ENCODE data around the gene SLC66A2. TPM values are rescaled to one million over a fixed set of nuclear protein-coding genes. Genes with fewer than 3 reads are reported as not detected.
A peak's percentile ranks its signal among the peaks of the same experiment; 100 is the strongest.

SLC66A2 gene
- total and polyA plus RNA-seq, 9 donors = 2.1 to 31.1 (median 27.0) TPM

DNA sequence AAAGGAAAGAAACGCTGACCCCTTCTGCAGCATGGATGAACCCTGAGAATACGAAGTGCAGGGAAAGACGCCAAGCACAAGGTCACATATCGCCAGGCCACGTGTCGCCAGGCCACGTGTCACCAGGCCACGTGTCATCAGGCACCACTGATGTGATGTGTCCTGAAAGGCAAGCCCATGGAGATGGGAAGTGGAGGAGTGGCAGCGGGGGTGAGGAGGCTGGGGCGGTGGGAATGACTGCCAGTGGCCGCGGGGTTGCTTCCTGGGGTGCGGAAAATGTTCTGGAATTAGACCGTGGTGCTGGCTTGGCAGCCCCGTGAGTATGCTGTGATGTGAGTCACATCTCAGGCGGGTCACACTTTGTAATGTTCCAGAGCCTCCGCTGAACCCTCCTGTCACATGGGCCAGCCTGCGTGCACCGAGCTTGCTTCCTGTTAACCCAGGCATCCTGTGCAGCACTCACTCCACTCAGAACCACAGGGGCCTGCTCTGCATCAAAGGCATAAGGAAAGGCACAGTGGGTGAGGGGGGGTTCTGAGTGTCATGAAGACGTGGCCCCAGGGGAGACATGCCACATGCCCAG lies 39.0 kb downstream of the SLC66A2 start:
- WGBS, 3 donors = 88 to 93% (median 90%) methylated on average over 20 of the region's 20 CpGs
- intact Hi-C loops (cut with DNase I) = no loop called here

DNA sequence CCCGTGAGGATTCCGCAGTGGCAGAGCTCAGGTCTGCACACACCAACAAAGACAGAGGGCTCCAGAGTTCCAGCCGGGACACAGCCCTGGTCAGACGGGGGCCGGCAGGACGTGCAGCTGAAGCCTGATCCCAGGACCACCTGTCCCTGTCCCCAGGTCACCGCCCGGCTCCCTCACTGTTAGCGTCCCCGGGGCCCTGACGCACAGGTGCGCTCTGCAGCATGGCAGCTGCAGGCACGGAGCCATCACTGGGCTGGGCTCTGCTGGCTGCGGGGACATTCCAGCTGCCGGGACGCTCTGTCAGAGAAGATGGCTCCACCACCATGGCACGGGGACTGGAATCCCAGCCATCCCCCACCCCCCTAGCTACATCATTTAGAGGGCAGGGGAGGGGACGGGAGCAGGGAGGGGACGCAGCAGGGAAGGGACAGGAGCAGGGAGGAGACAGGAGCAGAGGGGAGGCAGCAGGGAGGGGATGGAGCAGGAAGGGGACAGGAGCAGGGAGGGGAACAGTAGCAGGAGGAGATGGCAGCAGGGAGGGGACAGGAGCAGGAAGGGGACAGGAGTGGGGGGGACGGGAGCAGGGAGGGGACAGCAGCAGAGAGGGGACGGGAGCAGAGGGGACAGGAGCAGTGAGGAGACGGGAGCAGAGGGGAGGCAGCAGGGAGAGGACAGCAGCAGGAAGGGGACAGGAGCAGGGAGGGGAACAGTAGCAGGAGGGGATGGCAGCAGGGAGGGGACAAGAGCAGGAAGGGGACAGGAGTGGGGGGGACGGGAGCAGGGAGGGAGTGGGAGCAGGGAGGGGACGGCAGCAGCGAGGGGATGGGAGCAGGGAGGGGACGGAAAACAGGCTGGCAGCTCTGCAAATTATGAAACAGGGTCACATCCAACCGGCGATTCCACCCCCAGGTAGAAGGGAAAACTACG lies 39.8 kb downstream of the SLC66A2 start:
- peak in 2 of 5 donors; percentile 16 to 28 for DNase-seq

More for the DNA sequence above, 39.0 kb downstream of the SLC66A2 start:
- Histone ChIP-seq H3K4me1 (ENCODE audit: insufficient read depth) (no peaks in the 10 kb centered on the region), H3K4me3 (no peak overlapping the region), H3K27me3 (no peaks in the 10 kb centered on the region), H3K36me3 (no peaks in the 10 kb centered on the region), H3K27ac (no peak overlapping the region), H3K9me3 (no peaks in the 10 kb centered on the region)
- TF ChIP-seq POLR2A (IDR thresholded peaks at IDR 0.05) (no peak), EP300 (IDR thresholded peaks at IDR 0.05) (no peak)
- TF ChIP-seq, protein P1, sequence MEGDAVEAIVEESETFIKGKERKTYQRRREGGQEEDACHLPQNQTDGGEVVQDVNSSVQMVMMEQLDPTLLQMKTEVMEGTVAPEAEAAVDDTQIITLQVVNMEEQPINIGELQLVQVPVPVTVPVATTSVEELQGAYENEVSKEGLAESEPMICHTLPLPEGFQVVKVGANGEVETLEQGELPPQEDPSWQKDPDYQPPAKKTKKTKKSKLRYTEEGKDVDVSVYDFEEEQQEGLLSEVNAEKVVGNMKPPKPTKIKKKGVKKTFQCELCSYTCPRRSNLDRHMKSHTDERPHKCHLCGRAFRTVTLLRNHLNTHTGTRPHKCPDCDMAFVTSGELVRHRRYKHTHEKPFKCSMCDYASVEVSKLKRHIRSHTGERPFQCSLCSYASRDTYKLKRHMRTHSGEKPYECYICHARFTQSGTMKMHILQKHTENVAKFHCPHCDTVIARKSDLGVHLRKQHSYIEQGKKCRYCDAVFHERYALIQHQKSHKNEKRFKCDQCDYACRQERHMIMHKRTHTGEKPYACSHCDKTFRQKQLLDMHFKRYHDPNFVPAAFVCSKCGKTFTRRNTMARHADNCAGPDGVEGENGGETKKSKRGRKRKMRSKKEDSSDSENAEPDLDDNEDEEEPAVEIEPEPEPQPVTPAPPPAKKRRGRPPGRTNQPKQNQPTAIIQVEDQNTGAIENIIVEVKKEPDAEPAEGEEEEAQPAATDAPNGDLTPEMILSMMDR (IDR thresholded peaks at IDR 0.05) = no peak
- DNase-seq = peak in 2 of 5 donors; percentile 18 to 31

DNA sequence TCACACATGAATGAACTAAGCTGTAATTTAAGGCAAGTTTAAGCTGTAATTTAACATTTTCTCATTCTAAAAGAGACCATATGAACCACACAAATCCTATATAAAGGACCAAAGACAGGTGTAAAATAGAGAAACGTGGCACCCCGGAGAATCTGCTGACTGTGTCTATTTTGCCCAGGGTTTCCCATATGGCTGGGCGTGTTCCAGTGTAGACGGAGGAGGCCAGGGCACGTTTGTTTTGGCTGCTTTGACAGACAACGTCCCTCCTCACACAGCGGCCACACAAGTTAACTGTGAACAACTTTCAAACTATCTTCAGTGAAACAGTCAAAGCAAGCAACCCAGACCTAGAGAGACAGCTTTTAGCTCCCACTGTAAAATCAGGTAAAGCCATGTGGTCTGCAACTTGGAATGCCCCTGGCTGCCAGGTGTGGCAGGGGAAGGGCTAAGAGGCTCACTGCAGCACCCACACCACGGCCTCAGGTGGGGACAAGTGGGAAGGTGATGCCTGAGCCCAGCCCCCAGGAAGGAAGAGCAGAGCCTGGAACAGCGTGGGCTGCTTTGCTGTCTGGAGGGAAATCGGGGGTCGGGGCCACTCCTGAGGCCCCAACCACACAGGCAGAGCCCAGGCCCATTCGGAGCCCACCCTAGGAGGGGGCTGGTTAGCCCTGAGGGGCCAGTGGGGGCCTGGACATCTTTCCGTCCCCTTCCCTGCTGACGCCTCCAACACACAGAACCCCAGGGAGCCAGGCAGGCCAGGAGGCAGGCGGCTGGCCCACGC lies 40.7 kb downstream of the SLC66A2 start:
- TF ChIP-seq POLR2A (IDR thresholded peaks at IDR 0.05) (no peak), EP300 (IDR thresholded peaks at IDR 0.05) (no peak)
- TF ChIP-seq, protein P1 (IDR thresholded peaks at IDR 0.05) = no peak
- intact Hi-C loops (cut with DNase I) = no loop called here
- Histone ChIP-seq H3K4me1 (ENCODE audit: insufficient read depth) (no peaks in the 10 kb centered on the region), H3K36me3 (no peaks in the 10 kb centered on the region), H3K27ac (no peak overlapping the region), H3K9me3 (no peaks in the 10 kb centered on the region), H3K27me3 (no peaks in the 10 kb centered on the region), H3K4me3 (no peak overlapping the region)
- 85 to 86% (median 86%) methylated on average over 16 of the region's 16 CpGs for WGBS, 3 donors
- no peak for DNase-seq

More for the DNA sequence above, 39.8 kb downstream of the SLC66A2 start:
- 88 to 92% (median 89%) methylated on average over 24 to 29 of the region's 29 CpGs for WGBS, 3 donors
- Histone ChIP-seq H3K4me1 (ENCODE audit: insufficient read depth) (no peaks in the 10 kb centered on the region), H3K36me3 (no peaks in the 10 kb centered on the region), H3K27ac (no peak overlapping the region), H3K9me3 (no peaks in the 10 kb centered on the region), H3K27me3 (no peaks in the 10 kb centered on the region), H3K4me3 (no peak overlapping the region)
- intact Hi-C loops (cut with DNase I) = no loop called here
- TF ChIP-seq POLR2A (IDR thresholded peaks at IDR 0.05) = no peak
- no peak for TF ChIP-seq EP300 (IDR thresholded peaks at IDR 0.05)
- TF ChIP-seq, protein P1 (IDR thresholded peaks at IDR 0.05) = no peak

DNA sequence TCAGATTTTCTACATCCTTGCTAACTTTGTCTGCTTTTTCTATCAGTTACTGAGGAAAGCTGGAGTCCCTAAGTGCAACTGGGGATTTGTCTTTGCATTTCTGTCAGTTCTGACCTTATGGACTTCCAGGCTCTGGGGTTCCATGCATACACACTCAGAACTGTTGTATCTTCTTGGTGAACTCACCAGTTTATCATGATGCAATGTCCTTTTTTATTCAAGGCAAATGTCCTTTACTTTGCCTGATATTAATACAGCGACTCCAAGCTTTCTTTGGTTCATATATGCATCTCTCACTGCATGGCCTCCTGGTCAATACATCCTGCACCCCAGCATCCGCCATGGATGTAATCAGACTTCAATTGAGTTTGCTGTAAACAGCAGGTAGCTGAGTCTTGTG lies 44.7 kb downstream of the SLC66A2 start:
- no peaks in the 10 kb centered on the region for H3K36me3 ChIP-seq
- H3K4me1 ChIP-seq (ENCODE audit: insufficient read depth) = peaks cover 4% of the 10 kb centered on the region
- TF ChIP-seq EP300 (IDR thresholded peaks at IDR 0.05) (no peak), POLR2A (IDR thresholded peaks at IDR 0.05) (no peak)
- TF ChIP-seq, protein P1 (IDR thresholded peaks at IDR 0.05) = no peak
- no peaks in the 10 kb centered on the region for H3K27me3 ChIP-seq
- no peaks in the 10 kb centered on the region for H3K9me3 ChIP-seq
- intact Hi-C loops (cut with DNase I) = no loop called here
- 95 to 100% (median 99%) methylated on average over 2 of the region's 2 CpGs for WGBS, 3 donors
- H3K4me3 ChIP-seq = no peak overlapping the region
- no peak overlapping the region for H3K27ac ChIP-seq
- DNase-seq = no peak
